ENCODE measurements around the gene PIWIL1. TPM values are rescaled to one million over a fixed set of nuclear protein-coding genes. Genes with fewer than 3 reads are reported as not detected.

The PIWIL1 gene
- polyA plus RNA-seq, 1 of the 3 experiments (the other 2 are of a cell fraction) = 0.05 TPM

DNA sequence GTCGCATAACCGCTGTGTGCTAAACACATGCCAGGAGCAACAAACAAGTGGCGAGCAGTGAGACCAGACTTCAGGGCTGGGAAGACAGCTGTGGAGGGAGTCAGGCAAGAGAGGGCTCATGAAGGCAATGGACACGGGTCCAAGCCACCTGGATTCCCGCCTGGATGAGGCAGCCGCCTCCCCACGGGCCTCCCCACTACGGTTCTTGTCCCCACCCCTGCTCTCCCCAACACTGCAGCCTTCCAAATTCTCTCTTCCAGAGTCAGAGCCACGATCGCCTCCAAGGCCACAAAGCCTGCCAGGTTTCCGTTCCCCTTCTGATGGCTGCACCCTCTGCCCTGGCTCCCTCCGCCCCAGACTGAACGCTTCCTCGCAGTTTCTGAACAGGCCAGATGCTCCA is 36.1 kb upstream of the PIWIL1 start:
- TF ChIP-seq JUND (IDR thresholded peaks at IDR 0.05) = no peak
- TF ChIP-seq FOSL2 (IDR thresholded peaks at IDR 0.05; ENCODE audit: borderline replicate concordance, low read depth) = no peak
- no peak for TF ChIP-seq USF2 (IDR thresholded peaks at IDR 0.05; ENCODE audit: borderline replicate concordance, low read depth, low read length)
- CTCF ChIA-PET = interaction anchor here (0.8 kb wide), 1 partner anchor 22 kb away, joined by 3 read pairs; no protein-coding TSS in a partner anchor
- H3K9ac ChIP-seq = no peak overlapping the region
- H3K9me2 ChIP-seq = no peaks in the 10 kb centered on the region
- 63% methylated on average over 9 of the region's 14 CpGs for WGBS (ENCODE audit: low lambda C conversion rate)
- H3K79me2 ChIP-seq (ENCODE audit: insufficient read depth) = no peaks in the 10 kb centered on the region
- H3K36me3 ChIP-seq (replicated peaks in 1 of 2; ENCODE audit: control insufficient read depth in 1 of 2, insufficient read depth in 2 of 2, low read length in 1 of 2) = no peaks in the 10 kb centered on the region
- no peak for DNase-seq
- H3K4me3 ChIP-seq (ENCODE audit: low read depth in 2 of 2, low read length in 1 of 2) = no peak overlapping the region
- no peak overlapping the region for H2AFZ ChIP-seq (ENCODE audit: low read depth)
- no peaks in the 10 kb centered on the region for H3K9me3 ChIP-seq
- H3K27me3 ChIP-seq (ENCODE audit: insufficient read depth) = no peaks in the 10 kb centered on the region
- H3K4me1 ChIP-seq (ENCODE audit: control insufficient read depth in 1 of 2, insufficient read depth in 2 of 2, low read depth in 1 of 2, low read length in 1 of 2) = no peaks in the 10 kb centered on the region
- POLR2A ChIA-PET = no interaction called here
- no peak overlapping the region for H3K27ac ChIP-seq (ENCODE audit: low read depth in 2 of 2, low read length in 1 of 2)
- H3F3A ChIP-seq (replicated peaks; ENCODE audit: insufficient read depth) = no peaks in the 10 kb centered on the region
- H3K4me2 ChIP-seq = no peak overlapping the region
- H4K20me1 ChIP-seq (ENCODE audit: insufficient read depth) = no peaks in the 10 kb centered on the region

DNA sequence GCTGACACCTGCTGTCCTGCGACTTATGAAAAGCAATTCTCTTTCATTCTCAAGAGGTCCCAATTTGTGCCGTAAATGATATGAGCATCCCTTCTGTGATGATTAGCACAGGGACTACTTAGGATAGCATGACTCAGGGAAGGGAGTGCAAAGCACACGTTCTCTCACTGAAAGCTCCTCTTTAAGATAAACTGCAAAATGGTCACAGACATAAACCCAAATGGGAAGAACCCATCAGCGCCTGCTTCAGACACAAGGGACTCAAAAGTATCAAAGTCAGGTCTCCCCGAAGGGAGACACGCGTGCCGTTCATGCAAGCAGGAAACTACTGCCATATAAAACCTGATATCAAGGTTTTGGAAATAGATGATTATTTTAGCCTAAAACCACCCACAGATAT is 33.9 kb upstream of the PIWIL1 start:
- no peak for DNase-seq
- ChIA-PET CTCF (interaction anchor here (0.7 to 1.3 kb wide), 5 partner anchors 8 to 255 kb away, joined by 3 to 5 read pairs (median 3); no protein-coding TSS in a partner anchor), POLR2A (interaction anchor here (0.6 kb wide), 1 partner anchor 16 kb away, joined by 3 read pairs; no protein-coding TSS in a partner anchor)
- H3K27me3 ChIP-seq (ENCODE audit: insufficient read depth) = no peaks in the 10 kb centered on the region
- H3K4me1 ChIP-seq (ENCODE audit: control insufficient read depth in 1 of 2, insufficient read depth in 2 of 2, low read depth in 1 of 2, low read length in 1 of 2) = no peaks in the 10 kb centered on the region
- H4K20me1 ChIP-seq (ENCODE audit: insufficient read depth) = no peaks in the 10 kb centered on the region
- no peaks in the 10 kb centered on the region for H3K36me3 ChIP-seq (replicated peaks in 1 of 2; ENCODE audit: control insufficient read depth in 1 of 2, insufficient read depth in 2 of 2, low read length in 1 of 2)
- 65% methylated on average over 8 of the region's 8 CpGs for WGBS (ENCODE audit: low lambda C conversion rate)
- no peaks in the 10 kb centered on the region for H3K9me2 ChIP-seq
- H3K9ac ChIP-seq = no peak overlapping the region
- H3K4me3 ChIP-seq (ENCODE audit: low read depth in 2 of 2, low read length in 1 of 2) = no peak overlapping the region
- TF ChIP-seq, protein P1, sequence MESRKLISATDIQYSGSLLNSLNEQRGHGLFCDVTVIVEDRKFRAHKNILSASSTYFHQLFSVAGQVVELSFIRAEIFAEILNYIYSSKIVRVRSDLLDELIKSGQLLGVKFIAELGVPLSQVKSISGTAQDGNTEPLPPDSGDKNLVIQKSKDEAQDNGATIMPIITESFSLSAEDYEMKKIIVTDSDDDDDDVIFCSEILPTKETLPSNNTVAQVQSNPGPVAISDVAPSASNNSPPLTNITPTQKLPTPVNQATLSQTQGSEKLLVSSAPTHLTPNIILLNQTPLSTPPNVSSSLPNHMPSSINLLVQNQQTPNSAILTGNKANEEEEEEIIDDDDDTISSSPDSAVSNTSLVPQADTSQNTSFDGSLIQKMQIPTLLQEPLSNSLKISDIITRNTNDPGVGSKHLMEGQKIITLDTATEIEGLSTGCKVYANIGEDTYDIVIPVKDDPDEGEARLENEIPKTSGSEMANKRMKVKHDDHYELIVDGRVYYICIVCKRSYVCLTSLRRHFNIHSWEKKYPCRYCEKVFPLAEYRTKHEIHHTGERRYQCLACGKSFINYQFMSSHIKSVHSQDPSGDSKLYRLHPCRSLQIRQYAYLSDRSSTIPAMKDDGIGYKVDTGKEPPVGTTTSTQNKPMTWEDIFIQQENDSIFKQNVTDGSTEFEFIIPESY (IDR thresholded peaks at IDR 0.05; ENCODE audit: borderline replicate concordance, low read depth) = no peak
- no peak for TF ChIP-seq NRF1 (IDR thresholded peaks at IDR 0.05; ENCODE audit: low read depth, low read length)
- no peak for TF ChIP-seq SMC3 (IDR thresholded peaks at IDR 0.05; ENCODE audit: low read depth, low read length)
- TF ChIP-seq POLR2AphosphoS5 (IDR thresholded peaks at IDR 0.05; ENCODE audit: low read depth, low read length) = no peak
- no peak for TF ChIP-seq PBX3 (IDR thresholded peaks at IDR 0.05)
- TF ChIP-seq RAD21 (IDR thresholded peaks at IDR 0.05; ENCODE audit: low read length) = no peak
- no peak for TF ChIP-seq RXRA (IDR thresholded peaks at IDR 0.05; ENCODE audit: borderline replicate concordance, low read depth)
- no peak overlapping the region for H3K27ac ChIP-seq (ENCODE audit: low read depth in 2 of 2, low read length in 1 of 2)
- H2AFZ ChIP-seq (ENCODE audit: low read depth) = no peak overlapping the region
- H3K4me2 ChIP-seq = no peak overlapping the region
- H3K9me3 ChIP-seq = no peaks in the 10 kb centered on the region
- H3F3A ChIP-seq (replicated peaks; ENCODE audit: insufficient read depth) = no peaks in the 10 kb centered on the region
- H3K79me2 ChIP-seq (ENCODE audit: insufficient read depth) = no peaks in the 10 kb centered on the region
